ENCODE measurements around the gene CCNF. TPM values are rescaled to one million over a fixed set of nuclear protein-coding genes. Genes with fewer than 3 reads are reported as not detected.
"Not testable (repeated sequence)": the region's sequence is repeated elsewhere in the genome, so short reads cannot be mapped to it uniquely, and the experiment has no call there.

The CCNF gene
- total and polyA plus RNA-seq, 4 donors = 2.0 to 7.5 (median 2.8) TPM

DNA sequence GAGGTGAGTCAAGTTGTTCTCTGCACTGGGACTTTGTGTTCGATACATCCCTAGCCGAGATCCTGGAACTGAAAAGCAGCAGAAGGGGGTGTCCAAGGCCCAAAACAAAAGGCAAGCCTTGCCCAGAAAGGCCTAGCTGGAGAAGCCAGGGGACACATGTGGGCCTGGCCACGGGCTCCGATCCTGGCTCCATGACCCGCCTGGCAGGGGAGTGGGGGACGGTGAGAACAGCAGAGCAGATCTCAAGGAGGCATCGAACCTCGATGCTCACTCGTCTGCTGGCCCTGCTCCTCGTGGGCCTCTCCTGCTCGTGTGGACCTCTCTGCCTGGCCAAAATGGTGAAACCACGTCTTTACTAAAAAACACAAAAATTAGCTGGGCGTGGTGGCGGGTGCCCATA lies 8.9 kb downstream of the CCNF start:
- TF ChIP-seq, protein P1, sequence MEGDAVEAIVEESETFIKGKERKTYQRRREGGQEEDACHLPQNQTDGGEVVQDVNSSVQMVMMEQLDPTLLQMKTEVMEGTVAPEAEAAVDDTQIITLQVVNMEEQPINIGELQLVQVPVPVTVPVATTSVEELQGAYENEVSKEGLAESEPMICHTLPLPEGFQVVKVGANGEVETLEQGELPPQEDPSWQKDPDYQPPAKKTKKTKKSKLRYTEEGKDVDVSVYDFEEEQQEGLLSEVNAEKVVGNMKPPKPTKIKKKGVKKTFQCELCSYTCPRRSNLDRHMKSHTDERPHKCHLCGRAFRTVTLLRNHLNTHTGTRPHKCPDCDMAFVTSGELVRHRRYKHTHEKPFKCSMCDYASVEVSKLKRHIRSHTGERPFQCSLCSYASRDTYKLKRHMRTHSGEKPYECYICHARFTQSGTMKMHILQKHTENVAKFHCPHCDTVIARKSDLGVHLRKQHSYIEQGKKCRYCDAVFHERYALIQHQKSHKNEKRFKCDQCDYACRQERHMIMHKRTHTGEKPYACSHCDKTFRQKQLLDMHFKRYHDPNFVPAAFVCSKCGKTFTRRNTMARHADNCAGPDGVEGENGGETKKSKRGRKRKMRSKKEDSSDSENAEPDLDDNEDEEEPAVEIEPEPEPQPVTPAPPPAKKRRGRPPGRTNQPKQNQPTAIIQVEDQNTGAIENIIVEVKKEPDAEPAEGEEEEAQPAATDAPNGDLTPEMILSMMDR (IDR thresholded peaks at IDR 0.05; ENCODE audit: control extremely low read depth, extremely low read depth) = no peak
- no peaks in the 10 kb centered on the region for H3K27me3 ChIP-seq (ENCODE audit: control insufficient read depth in 3 of 3, insufficient read depth in 3 of 3, low read length in 2 of 3)
- peaks cover 0 to 24% (median 14%) of the 10 kb centered on the region in 4 donors for H3K36me3 ChIP-seq (ENCODE audit: control insufficient read depth in 4 of 4, insufficient read depth in 4 of 4, low read length in 4 of 4)
- WGBS, 2 donors = 97% methylated on average over 14 of the region's 14 CpGs
- H3K27ac ChIP-seq (ENCODE audit: low read depth in 1 of 2, low read length in 1 of 2) = no peak overlapping the region
- no peak overlapping the region for H3K4me3 ChIP-seq
- ATAC-seq (ENCODE audit: insufficient read depth, low FRiP score) (no peak), DNase-seq (no peak)
- no peaks in the 10 kb centered on the region for H3K9me3 ChIP-seq (ENCODE audit: control insufficient read depth in 4 of 4, insufficient read depth in 3 of 4, low read length in 3 of 4)
- H3K9ac ChIP-seq (ENCODE audit: insufficient read depth in 1 of 2, low read length in 2 of 2) = no peak overlapping the region
- H3K4me1 ChIP-seq (ENCODE audit: control insufficient read depth in 5 of 5, insufficient read depth in 5 of 5, low read length in 5 of 5) = no peaks in the 10 kb centered on the region

DNA sequence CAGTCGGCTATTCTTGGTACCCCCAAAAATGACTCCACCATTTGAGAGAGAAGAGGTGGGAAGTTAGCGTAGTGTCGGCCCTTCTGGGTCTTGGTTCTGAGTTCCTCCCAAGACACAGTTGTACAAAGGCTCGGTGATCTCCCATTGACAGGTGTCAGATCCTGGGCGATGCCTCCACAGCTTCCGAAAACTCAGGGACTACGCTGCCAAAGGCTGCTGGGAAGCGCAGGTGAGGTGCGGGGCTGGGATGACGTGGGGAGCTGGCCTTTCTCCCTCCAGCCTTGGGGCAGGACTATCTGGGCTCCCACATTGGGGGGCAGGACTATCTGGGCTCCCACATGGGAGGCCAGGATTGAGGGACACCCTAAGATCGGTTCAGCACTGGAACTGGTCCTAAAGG lies 10.4 kb downstream of the CCNF start:
- H3K27me3 ChIP-seq (ENCODE audit: control insufficient read depth in 3 of 3, insufficient read depth in 3 of 3, low read length in 2 of 3) = no peaks in the 10 kb centered on the region

DNA sequence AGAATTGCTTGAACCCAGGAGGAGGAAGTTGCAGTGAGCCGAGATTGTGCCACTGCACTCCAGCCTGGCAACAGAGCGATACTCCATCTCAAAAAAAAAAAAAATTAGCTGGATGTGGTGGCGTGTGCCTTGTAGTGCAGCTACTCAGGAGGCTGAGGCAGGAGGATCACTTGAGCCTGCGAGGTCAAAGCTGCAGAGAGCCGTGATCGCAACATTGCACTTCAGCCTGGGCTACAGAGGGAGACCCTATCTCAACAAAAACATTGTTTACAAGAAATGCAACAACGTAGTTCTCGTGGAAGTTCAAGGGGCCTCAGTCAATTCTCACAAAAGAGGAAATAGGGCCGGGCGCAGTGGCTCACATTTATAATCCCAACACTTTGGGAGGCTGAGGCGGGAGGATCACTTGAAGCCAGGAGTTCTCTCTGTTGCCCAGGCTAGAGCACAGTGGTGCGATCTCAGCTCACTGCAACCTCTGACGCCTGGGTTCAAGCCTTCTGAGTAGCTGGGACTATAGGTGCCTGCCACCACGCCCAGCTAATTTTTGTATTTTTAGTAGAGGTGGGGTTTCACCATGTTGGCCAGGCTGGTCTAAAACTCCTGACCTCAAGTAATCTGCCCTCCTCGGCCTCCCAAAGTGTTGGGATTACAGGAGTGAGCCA lies 12.0 kb downstream of the CCNF start:
- not testable (repeated sequence) for H3K4me3 ChIP-seq; H3K9ac ChIP-seq (ENCODE audit: insufficient read depth in 1 of 2, low read length in 2 of 2); DNase-seq; H3K9me3 ChIP-seq (ENCODE audit: control insufficient read depth in 4 of 4, insufficient read depth in 3 of 4, low read length in 3 of 4); H3K4me1 ChIP-seq (ENCODE audit: control insufficient read depth in 5 of 5, insufficient read depth in 5 of 5, low read length in 5 of 5); H3K27me3 ChIP-seq (ENCODE audit: control insufficient read depth in 3 of 3, insufficient read depth in 3 of 3, low read length in 2 of 3); H3K27ac ChIP-seq (ENCODE audit: low read depth in 1 of 2, low read length in 1 of 2); ATAC-seq (ENCODE audit: insufficient read depth, low FRiP score)
- peaks cover 2 to 38% (median 16%) of the 10 kb centered on the region in 4 donors for H3K36me3 ChIP-seq (ENCODE audit: control insufficient read depth in 4 of 4, insufficient read depth in 4 of 4, low read length in 4 of 4)
- WGBS, 2 donors = 82 to 88% methylated on average over 15 of the region's 15 CpGs

More for the DNA sequence above, 10.4 kb downstream of the CCNF start:
- Histone ChIP-seq H3K4me3 (no peak overlapping the region), H3K27ac (ENCODE audit: low read depth in 1 of 2, low read length in 1 of 2) (no peak overlapping the region), H3K9me3 (ENCODE audit: control insufficient read depth in 4 of 4, insufficient read depth in 3 of 4, low read length in 3 of 4) (no peaks in the 10 kb centered on the region), H3K36me3 (ENCODE audit: control insufficient read depth in 4 of 4, insufficient read depth in 4 of 4, low read length in 4 of 4) (peaks cover 2 to 29% (median 16%) of the 10 kb centered on the region in 4 donors), H3K9ac (ENCODE audit: insufficient read depth in 1 of 2, low read length in 2 of 2) (no peak overlapping the region), H3K4me1 (ENCODE audit: control insufficient read depth in 5 of 5, insufficient read depth in 5 of 5, low read length in 5 of 5) (no peaks in the 10 kb centered on the region)
- DNase-seq = no peak
- 97 to 98% methylated on average over 11 of the region's 11 CpGs for WGBS, 2 donors
- no peak for ATAC-seq (ENCODE audit: insufficient read depth, low FRiP score)
- TF ChIP-seq, protein P1 (IDR thresholded peaks at IDR 0.05; ENCODE audit: control extremely low read depth, extremely low read depth) = no peak

DNA sequence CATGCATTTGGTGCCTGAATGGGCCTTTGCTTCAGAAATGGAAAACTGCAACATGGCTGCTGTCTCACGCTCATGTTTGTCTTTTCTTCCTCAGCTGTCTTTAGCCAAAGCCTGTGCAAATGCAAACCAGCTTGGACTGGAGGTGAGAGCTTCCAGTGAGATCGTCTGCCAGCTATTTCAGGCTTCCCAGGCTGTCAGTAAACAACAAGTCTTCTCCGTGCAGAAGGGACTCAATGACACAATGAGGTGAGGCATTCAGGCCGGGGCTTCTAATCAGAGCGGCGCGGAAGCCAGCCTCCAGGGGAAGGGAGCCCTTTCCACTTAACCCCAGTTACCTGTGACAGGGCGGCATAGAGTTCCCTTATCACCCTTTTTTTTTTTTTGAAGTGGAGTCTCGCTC lies 14.3 kb downstream of the CCNF start:
- ATAC-seq (ENCODE audit: insufficient read depth, low FRiP score) = no peak
- no peaks in the 10 kb centered on the region for H3K4me1 ChIP-seq (ENCODE audit: control insufficient read depth in 5 of 5, insufficient read depth in 5 of 5, low read length in 5 of 5)
- no peak for DNase-seq
- 90% methylated on average over 9 of the region's 9 CpGs for WGBS, 2 donors
- H3K27ac ChIP-seq (ENCODE audit: low read depth in 1 of 2, low read length in 1 of 2) = no peak overlapping the region
- no peak overlapping the region for H3K9ac ChIP-seq (ENCODE audit: insufficient read depth in 1 of 2, low read length in 2 of 2)
- no peaks in the 10 kb centered on the region for H3K9me3 ChIP-seq (ENCODE audit: control insufficient read depth in 4 of 4, insufficient read depth in 3 of 4, low read length in 3 of 4)
- peaks cover 2 to 38% (median 20%) of the 10 kb centered on the region in 4 donors for H3K36me3 ChIP-seq (ENCODE audit: control insufficient read depth in 4 of 4, insufficient read depth in 4 of 4, low read length in 4 of 4)
- TF ChIP-seq, protein P1 (IDR thresholded peaks at IDR 0.05; ENCODE audit: control extremely low read depth, extremely low read depth) = no peak
- no peak overlapping the region for H3K4me3 ChIP-seq
- H3K27me3 ChIP-seq (ENCODE audit: control insufficient read depth in 3 of 3, insufficient read depth in 3 of 3, low read length in 2 of 3) = no peaks in the 10 kb centered on the region
